BLaER1 treated with 17β-estradiol and CSF1 and Interleukin-3, amounts not matched to agents 10 nM and 100 nM (cell line): Measurements from ENCODE around the gene TMCC3.
"Not testable (repeated sequence)": the region's sequence is repeated elsewhere in the genome, so short reads cannot be mapped to it uniquely, and the experiment has no call there.

Experiments used
- H3K27ac ChIP-seq, 11 experiments: shearing (Covaris generic); formaldehyde crosslinking; 2 replicates each; pipeline ENCODE4 v1.8.1; 2022
- H3K27me3 ChIP-seq, 11 experiments: shearing (Covaris generic); formaldehyde crosslinking; 2 replicates each; pipeline ENCODE4 v1.8.1; 2022
- H3K36me3 ChIP-seq, 11 experiments: shearing (Covaris generic); formaldehyde crosslinking; 2 replicates each; pipeline ENCODE4 v1.8.1; 2022
- H3K4me1 ChIP-seq, 10 experiments: shearing (Covaris generic); formaldehyde crosslinking; 2 replicates each; pipeline ENCODE4 v1.8.1; 2022
- H3K4me2 ChIP-seq, 11 experiments: shearing (Covaris generic); formaldehyde crosslinking; 2 replicates each; pipeline ENCODE4 v1.8.1; 2022
- H3K4me3 ChIP-seq, 10 experiments: shearing (Covaris generic); formaldehyde crosslinking; 2 replicates each; pipeline ENCODE4 v1.8.1; 2022
- H3K9ac ChIP-seq, 11 experiments: shearing (Covaris generic); formaldehyde crosslinking; 2 replicates each; pipeline ENCODE4 v1.8.1; 2022
- H3K9me3 ChIP-seq, 11 experiments: shearing (Covaris generic); formaldehyde crosslinking; replicated peaks in 1 of 11; 2 replicates each; pipeline ENCODE4 v1.8.1; 2022
- H4K20me1 ChIP-seq, 11 experiments: shearing (Covaris generic); formaldehyde crosslinking; 2 replicates each; pipeline ENCODE4 v1.8.1; 2022
- Cebpa-rat ChIP-seq, 11 experiments: shearing (Covaris generic); IDR thresholded peaks; 2 replicates each; pipeline ENCODE4 v1.8.1; 2022

Gene TMCC3

GRCh38 chr12:94604366-94604698 lies 46.0 kb downstream of the TMCC3 start:
- Histone ChIP-seq H3K36me3 (0 out of 22 replicates have a peak, but pooled peaks cover 0 to 4% (median 0%) of the 10 kb centered on the region in 11 experiments), H3K9me3 (peaks cover 20 to 32% (median 25%) of the 10 kb centered on the region in 11 experiments), H3K27me3 (no peaks in the 10 kb centered on the region), H4K20me1 (no peaks in the 10 kb centered on the region), H3K4me2 (no peak overlapping the region), H3K4me3 (no peak overlapping the region), H3K4me1 (peaks cover 5 to 17% (median 14%) of the 10 kb centered on the region in 10 experiments; a peak in 16 of 20 replicates), H3K27ac (no peak overlapping the region), H3K9ac (no peak overlapping the region)
- no peak for TF ChIP-seq Cebpa-rat (IDR thresholded peaks at IDR 0.05)

GRCh38 chr12:94603434-94604365 lies 46.7 kb downstream of the TMCC3 start:
- 0 out of 22 replicates have a peak, but pooled peaks cover 0 to 4% (median 0%) of the 10 kb centered on the region in 11 experiments for H3K36me3 ChIP-seq
- no peak overlapping the region for H3K4me2 ChIP-seq
- H3K27me3 ChIP-seq, result no peaks in the 10 kb centered on the region
- TF ChIP-seq Cebpa-rat (IDR thresholded peaks at IDR 0.05), result no peak
- no peaks in the 10 kb centered on the region for H4K20me1 ChIP-seq
- no peak overlapping the region for H3K9ac ChIP-seq
- H3K4me1 ChIP-seq, result peaks cover 5 to 17% (median 14%) of the 10 kb centered on the region in 10 experiments; a peak in 16 of 20 replicates
- H3K4me3 ChIP-seq, result no peak overlapping the region
- H3K27ac ChIP-seq, result no peak overlapping the region
- peaks cover 20 to 31% (median 25%) of the 10 kb centered on the region in 11 experiments for H3K9me3 ChIP-seq

GRCh38 chr12:94602024-94602423 lies 48.3 kb downstream of the TMCC3 start:
- Histone ChIP-seq H3K27ac (no peak overlapping the region), H4K20me1 (no peaks in the 10 kb centered on the region)

GRCh38 chr12:94601307-94601706 lies 49.0 kb downstream of the TMCC3 start:
- not testable (repeated sequence) for H3K27ac ChIP-seq, H3K27me3 ChIP-seq, H3K9ac ChIP-seq, H4K20me1 ChIP-seq, H3K36me3 ChIP-seq, H3K4me3 ChIP-seq
- peaks cover 5 to 17% (median 10%) of the 10 kb centered on the region in 11 experiments for H3K9me3 ChIP-seq
- H3K4me2 ChIP-seq, result peak overlapping the region in 10 of 11 experiments; percentile 1 to 46 (median 32); a peak in 12 of 22 replicates
- peaks cover 5 to 17% (median 14%) of the 10 kb centered on the region in 10 experiments; a peak in 16 of 20 replicates for H3K4me1 ChIP-seq

More at GRCh38 chr12:94602024-94602423, 48.3 kb downstream of the TMCC3 start:
- H3K4me3 ChIP-seq, result no peak overlapping the region
- H3K36me3 ChIP-seq, result 0 out of 22 replicates have a peak, but pooled peaks cover 0 to 4% (median 0%) of the 10 kb centered on the region in 11 experiments
- no peak for TF ChIP-seq Cebpa-rat (IDR thresholded peaks at IDR 0.05)
- H3K27me3 ChIP-seq, result no peaks in the 10 kb centered on the region
- peak overlapping the region in 8 of 11 experiments; percentile 1 to 41 (median 36); a peak in 10 of 22 replicates for H3K4me2 ChIP-seq
- peaks cover 5 to 17% (median 14%) of the 10 kb centered on the region in 10 experiments; a peak in 16 of 20 replicates for H3K4me1 ChIP-seq
- H3K9me3 ChIP-seq, result peaks cover 12 to 20% (median 17%) of the 10 kb centered on the region in 11 experiments
- no peak overlapping the region for H3K9ac ChIP-seq

- no peak for TF ChIP-seq Cebpa-rat (IDR thresholded peaks at IDR 0.05)
- no peak overlapping the region for H3K27ac ChIP-seq
- H3K27me3 ChIP-seq, result no peaks in the 10 kb centered on the region
- no peak overlapping the region for H3K4me3 ChIP-seq
- H3K4me1 ChIP-seq, result peaks cover 12 to 32% (median 28%) of the 10 kb centered on the region in 10 experiments; a peak in 19 of 20 replicates
- peaks cover 0 to 5% (median 0%) of the 10 kb centered on the region in 11 experiments; a peak in 1 of 22 replicates for H3K9me3 ChIP-seq
- H4K20me1 ChIP-seq, result no peaks in the 10 kb centered on the region
- no peaks in the 10 kb centered on the region for H3K36me3 ChIP-seq
- H3K9ac ChIP-seq, result no peak overlapping the region
- H3K4me2 ChIP-seq, result no peak overlapping the region
These were observed 51.2 kb downstream of the TMCC3 start for GRCh38 chr12:94599189-94599588.

GRCh38 chr12:94597268-94597667 lies 53.1 kb downstream of the TMCC3 start:
- H3K4me3 ChIP-seq, result no peak overlapping the region
- no peaks in the 10 kb centered on the region for H3K27me3 ChIP-seq
- TF ChIP-seq Cebpa-rat (IDR thresholded peaks at IDR 0.05), result no peak
- H3K4me1 ChIP-seq, result peaks cover 18 to 46% (median 43%) of the 10 kb centered on the region in 10 experiments; a peak in 19 of 20 replicates
- no peaks in the 10 kb centered on the region for H4K20me1 ChIP-seq
- peaks cover 0 to 5% (median 0%) of the 10 kb centered on the region in 11 experiments; a peak in 1 of 22 replicates for H3K9me3 ChIP-seq
- H3K9ac ChIP-seq, result no peak overlapping the region
- H3K4me2 ChIP-seq, result no peak overlapping the region
- H3K27ac ChIP-seq, result no peak overlapping the region
- no peaks in the 10 kb centered on the region for H3K36me3 ChIP-seq

- Histone ChIP-seq H3K36me3 (no peaks in the 10 kb centered on the region), H3K4me1 (peaks cover 20 to 46% (median 43%) of the 10 kb centered on the region in 10 experiments; a peak in 19 of 20 replicates), H3K27me3 (no peaks in the 10 kb centered on the region), H3K9ac (no peak overlapping the region), H3K9me3 (peaks cover 0 to 5% (median 0%) of the 10 kb centered on the region in 11 experiments; a peak in 1 of 22 replicates), H4K20me1 (no peaks in the 10 kb centered on the region), H3K27ac (no peak overlapping the region), H3K4me3 (no peak overlapping the region), H3K4me2 (peak overlapping the region in 2 of 11 experiments; percentile 2 to 4; a peak in 1 of 22 replicates)
- TF ChIP-seq Cebpa-rat (IDR thresholded peaks at IDR 0.05), result no peak
These were observed 53.8 kb downstream of the TMCC3 start for GRCh38 chr12:94596596-94596995.

GRCh38 chr12:94595152-94595551 lies 55.2 kb downstream of the TMCC3 start:
- Histone ChIP-seq H3K27ac (peak overlapping the region in 6 of 11 experiments; percentile 78 to 89 (median 84); a peak in 8 of 22 replicates), H4K20me1 (no peaks in the 10 kb centered on the region)

GRCh38 chr12:94594443-94594825 lies 55.9 kb downstream of the TMCC3 start:
- no peaks in the 10 kb centered on the region for H3K36me3 ChIP-seq
- peak overlapping the region; percentile 6 to 93 (median 87); a peak in 20 of 22 replicates for H3K4me2 ChIP-seq
- H3K9me3 ChIP-seq, result peaks cover 0 to 5% (median 0%) of the 10 kb centered on the region in 11 experiments; a peak in 1 of 22 replicates
- peak overlapping the region in 9 of 11 experiments; percentile 11 to 89 (median 84); a peak in 17 of 22 replicates for H3K27ac ChIP-seq
- H3K4me1 ChIP-seq, result peaks cover 17 to 59% (median 51%) of the 10 kb centered on the region in 10 experiments; a peak in 19 of 20 replicates
- H3K4me3 ChIP-seq, result peak overlapping the region in 4 of 10 experiments; percentile 20 to 37 (median 28); a peak in 4 of 20 replicates
- peak overlapping the region in 9 of 11 experiments; percentile 11 to 69 (median 61); a peak in 14 of 22 replicates for H3K9ac ChIP-seq
- no peaks in the 10 kb centered on the region for H4K20me1 ChIP-seq
- H3K27me3 ChIP-seq, result no peaks in the 10 kb centered on the region
- TF ChIP-seq Cebpa-rat (IDR thresholded peaks at IDR 0.05), result no peak

More at GRCh38 chr12:94595152-94595551, 55.2 kb downstream of the TMCC3 start:
- Histone ChIP-seq H3K9me3 (peaks cover 0 to 5% (median 0%) of the 10 kb centered on the region in 11 experiments; a peak in 1 of 22 replicates), H3K36me3 (no peaks in the 10 kb centered on the region), H3K4me1 (peaks cover 17 to 55% (median 50%) of the 10 kb centered on the region in 10 experiments; a peak in 19 of 20 replicates), H3K4me3 (no peak overlapping the region), H3K27me3 (no peaks in the 10 kb centered on the region), H3K4me2 (peak overlapping the region in 10 of 11 experiments; percentile 44 to 93 (median 87); a peak in 17 of 22 replicates), H3K9ac (no peak overlapping the region; a peak in 2 of 22 replicates)
- no peak for TF ChIP-seq Cebpa-rat (IDR thresholded peaks at IDR 0.05)
